ENCODE measurements around the gene FIZ1. TPM values are rescaled to one million over a fixed set of nuclear protein-coding genes. Genes with fewer than 3 reads are reported as not detected.

Gene FIZ1
- polyA plus RNA-seq (ENCODE audit: insufficient read length in 4 of 4): 10 to 100 TPM; 19.6 to 23.0 (median 20.3) TPM

GRCh38 chr19:55599468-55599841 lies at the start of gene FIZ1:
FIZ1 (minus strand) TSS chr19:55599517; CDS start chr19:55597865, 1,652 bp downstream.
- DNase-seq (ENCODE audit: low read depth in 4 of 4, low spot score in 3 of 4): peak; percentile 98 to 100 (median 100)

GRCh38 chr19:55648585-55649267 lies 49.4 kb upstream of the FIZ1 start:
- DNase-seq (ENCODE audit: low read depth in 4 of 4, low spot score in 3 of 4): no peak

GRCh38 chr19:55647732-55648584 lies 48.6 kb upstream of the FIZ1 start, which contains the start of gene CCDC106:
CCDC106 (plus strand) TSS chr19:55648212; CDS start chr19:55649047, 835 bp downstream.
- DNase-seq (ENCODE audit: low read depth in 4 of 4, low spot score in 3 of 4): peak in 2 of 4 donors; percentile 62 to 78

- no peak for DNase-seq (ENCODE audit: low read depth in 4 of 4, low spot score in 3 of 4)
Observed at GRCh38 chr19:55646889-55647731, 47.8 kb upstream of the FIZ1 start.

- no peak for DNase-seq (ENCODE audit: low read depth in 4 of 4, low spot score in 3 of 4)
Observed at GRCh38 chr19:55645512-55645881, 46.2 kb upstream of the FIZ1 start.

GRCh38 chr19:55644842-55645511 lies 45.7 kb upstream of the FIZ1 start:
- DNase-seq (ENCODE audit: low read depth in 4 of 4, low spot score in 3 of 4): no peak

GRCh38 chr19:55644191-55644833 lies 45.0 kb upstream of the FIZ1 start:
- no peak for DNase-seq (ENCODE audit: low read depth in 4 of 4, low spot score in 3 of 4)

GRCh38 chr19:55643887-55644176 lies 44.5 kb upstream of the FIZ1 start:
- DNase-seq (ENCODE audit: low read depth in 4 of 4, low spot score in 3 of 4): no peak

GRCh38 chr19:55643003-55643886 lies 43.9 kb upstream of the FIZ1 start, which contains the start of gene ZNF581:
ZNF581 (plus strand) TSS chr19:55643649; CDS start chr19:55644572, 923 bp downstream.
- DNase-seq (ENCODE audit: low read depth in 4 of 4, low spot score in 3 of 4): peak in 1 of 4 donors; percentile 65

- DNase-seq (ENCODE audit: low read depth in 4 of 4, low spot score in 3 of 4): no peak
Observed at GRCh38 chr19:55642153-55643002, 43.1 kb upstream of the FIZ1 start.

- no peak for DNase-seq (ENCODE audit: low read depth in 4 of 4, low spot score in 3 of 4)
Observed at GRCh38 chr19:55641426-55642152, 42.3 kb upstream of the FIZ1 start.

GRCh38 chr19:55640577-55641425 lies 41.5 kb upstream of the FIZ1 start, which contains the start of gene ZNF580:
ZNF580 (plus strand) TSS chr19:55641002; CDS start chr19:55642509, 1,507 bp downstream.
- DNase-seq (ENCODE audit: low read depth in 4 of 4, low spot score in 3 of 4): peak in 1 of 4 donors; percentile 61

GRCh38 chr19:55640043-55640576 lies 40.8 kb upstream of the FIZ1 start:
- peak in 1 of 4 donors; percentile 64 for DNase-seq (ENCODE audit: low read depth in 4 of 4, low spot score in 3 of 4)

GRCh38 chr19:55638864-55639359 lies 39.6 kb upstream of the FIZ1 start:
- DNase-seq (ENCODE audit: low read depth in 4 of 4, low spot score in 3 of 4): no peak

GRCh38 chr19:55637534-55637933 lies 38.2 kb upstream of the FIZ1 start:
- no peak for DNase-seq (ENCODE audit: low read depth in 4 of 4, low spot score in 3 of 4)

GRCh38 chr19:55636723-55637122 lies 37.4 kb upstream of the FIZ1 start:
- no peak for DNase-seq (ENCODE audit: low read depth in 4 of 4, low spot score in 3 of 4)

Data from right renal pelvis (tissue), 4 donors.